Measurements from ENCODE around the gene CSRP3.

The CSRP3 gene

GRCh38 chr11:19208959-19209546 is 7.3 kb upstream of the CSRP3 start:
- Histone ChIP-seq H3K27me3 (ENCODE audit: control insufficient read depth in 1 of 2, insufficient read depth in 2 of 2, low read length in 2 of 2) (no peaks in the 10 kb centered on the region), H3K36me3 (ENCODE audit: control insufficient read depth in 1 of 2, insufficient read depth in 2 of 2, low read length in 2 of 2) (no peaks in the 10 kb centered on the region), H3K4me1 (ENCODE audit: control insufficient read depth in 1 of 2, insufficient read depth in 2 of 2, low read length in 2 of 2) (peaks cover 0 to 5% of the 10 kb centered on the region in 2 donors), H3K9ac (ENCODE audit: low read depth in 1 of 2, low read length in 2 of 2) (no peak overlapping the region), H3K9me3 (ENCODE audit: control insufficient read depth in 1 of 2, low read length in 2 of 2) (no peaks in the 10 kb centered on the region), H3K27ac (ENCODE audit: low read depth, low read length) (no peak overlapping the region), H3K4me3 (ENCODE audit: low read depth in 1 of 2, low read length in 2 of 2) (no peak overlapping the region)

- H3K9me3 ChIP-seq (ENCODE audit: control insufficient read depth in 1 of 2, low read length in 2 of 2), result no peaks in the 10 kb centered on the region
- peaks cover 0 to 5% of the 10 kb centered on the region in 2 donors for H3K4me1 ChIP-seq (ENCODE audit: control insufficient read depth in 1 of 2, insufficient read depth in 2 of 2, low read length in 2 of 2)
- no peak overlapping the region for H3K4me3 ChIP-seq (ENCODE audit: low read depth in 1 of 2, low read length in 2 of 2)
- H3K27ac ChIP-seq (ENCODE audit: low read depth, low read length), result no peak overlapping the region
- no peaks in the 10 kb centered on the region for H3K27me3 ChIP-seq (ENCODE audit: control insufficient read depth in 1 of 2, insufficient read depth in 2 of 2, low read length in 2 of 2)
- no peaks in the 10 kb centered on the region for H3K36me3 ChIP-seq (ENCODE audit: control insufficient read depth in 1 of 2, insufficient read depth in 2 of 2, low read length in 2 of 2)
- no peak overlapping the region for H3K9ac ChIP-seq (ENCODE audit: low read depth in 1 of 2, low read length in 2 of 2)
Observed at GRCh38 chr11:19208181-19208580, 6.4 kb upstream of the CSRP3 start.

GRCh38 chr11:19204836-19205235 is 3.1 kb upstream of the CSRP3 start:
- H3K27ac ChIP-seq (ENCODE audit: low read depth, low read length), result no peak overlapping the region
- H3K9me3 ChIP-seq (ENCODE audit: control insufficient read depth in 1 of 2, low read length in 2 of 2), result no peaks in the 10 kb centered on the region
- peaks cover 5 to 15% of the 10 kb centered on the region in 2 donors for H3K4me1 ChIP-seq (ENCODE audit: control insufficient read depth in 1 of 2, insufficient read depth in 2 of 2, low read length in 2 of 2)
- H3K27me3 ChIP-seq (ENCODE audit: control insufficient read depth in 1 of 2, insufficient read depth in 2 of 2, low read length in 2 of 2), result no peaks in the 10 kb centered on the region
- no peak overlapping the region for H3K4me3 ChIP-seq (ENCODE audit: low read depth in 1 of 2, low read length in 2 of 2)
- H3K9ac ChIP-seq (ENCODE audit: low read depth in 1 of 2, low read length in 2 of 2), result no peak overlapping the region
- no peaks in the 10 kb centered on the region for H3K36me3 ChIP-seq (ENCODE audit: control insufficient read depth in 1 of 2, insufficient read depth in 2 of 2, low read length in 2 of 2)

- Histone ChIP-seq H3K9ac (ENCODE audit: low read depth in 1 of 2, low read length in 2 of 2) (no peak overlapping the region), H3K4me3 (ENCODE audit: low read depth in 1 of 2, low read length in 2 of 2) (no peak overlapping the region), H3K9me3 (ENCODE audit: control insufficient read depth in 1 of 2, low read length in 2 of 2) (no peaks in the 10 kb centered on the region), H3K4me1 (ENCODE audit: control insufficient read depth in 1 of 2, insufficient read depth in 2 of 2, low read length in 2 of 2) (peaks cover 8 to 15% of the 10 kb centered on the region in 2 donors), H3K27me3 (ENCODE audit: control insufficient read depth in 1 of 2, insufficient read depth in 2 of 2, low read length in 2 of 2) (no peaks in the 10 kb centered on the region), H3K27ac (ENCODE audit: low read depth, low read length) (no peak overlapping the region), H3K36me3 (ENCODE audit: control insufficient read depth in 1 of 2, insufficient read depth in 2 of 2, low read length in 2 of 2) (no peaks in the 10 kb centered on the region)
Observed at GRCh38 chr11:19200410-19201201, 1.2 kb downstream of the CSRP3 start.

- no peak overlapping the region for H3K4me3 ChIP-seq (ENCODE audit: low read depth in 1 of 2, low read length in 2 of 2)
- no peaks in the 10 kb centered on the region for H3K36me3 ChIP-seq (ENCODE audit: control insufficient read depth in 1 of 2, insufficient read depth in 2 of 2, low read length in 2 of 2)
- H3K27me3 ChIP-seq (ENCODE audit: control insufficient read depth in 1 of 2, insufficient read depth in 2 of 2, low read length in 2 of 2), result no peaks in the 10 kb centered on the region
- H3K9me3 ChIP-seq (ENCODE audit: control insufficient read depth in 1 of 2, low read length in 2 of 2), result no peaks in the 10 kb centered on the region
- no peak overlapping the region for H3K9ac ChIP-seq (ENCODE audit: low read depth in 1 of 2, low read length in 2 of 2)
- no peak overlapping the region for H3K27ac ChIP-seq (ENCODE audit: low read depth, low read length)
- H3K4me1 ChIP-seq (ENCODE audit: control insufficient read depth in 1 of 2, insufficient read depth in 2 of 2, low read length in 2 of 2), result peaks cover 8 to 15% of the 10 kb centered on the region in 2 donors
Observed at GRCh38 chr11:19199771-19200170, 2.0 kb downstream of the CSRP3 start.

GRCh38 chr11:19199048-19199447 is 2.7 kb downstream of the CSRP3 start:
- H3K36me3 ChIP-seq (ENCODE audit: control insufficient read depth in 1 of 2, insufficient read depth in 2 of 2, low read length in 2 of 2), result no peaks in the 10 kb centered on the region
- H3K9me3 ChIP-seq (ENCODE audit: control insufficient read depth in 1 of 2, low read length in 2 of 2), result no peaks in the 10 kb centered on the region
- no peak overlapping the region for H3K27ac ChIP-seq (ENCODE audit: low read depth, low read length)
- H3K27me3 ChIP-seq (ENCODE audit: control insufficient read depth in 1 of 2, insufficient read depth in 2 of 2, low read length in 2 of 2), result no peaks in the 10 kb centered on the region
- peaks cover 8 to 15% of the 10 kb centered on the region in 2 donors for H3K4me1 ChIP-seq (ENCODE audit: control insufficient read depth in 1 of 2, insufficient read depth in 2 of 2, low read length in 2 of 2)
- H3K4me3 ChIP-seq (ENCODE audit: low read depth in 1 of 2, low read length in 2 of 2), result no peak overlapping the region
- H3K9ac ChIP-seq (ENCODE audit: low read depth in 1 of 2, low read length in 2 of 2), result no peak overlapping the region

GRCh38 chr11:19196432-19196831 is 5.4 kb downstream of the CSRP3 start:
- Histone ChIP-seq H3K9me3 (ENCODE audit: control insufficient read depth in 1 of 2, low read length in 2 of 2) (no peaks in the 10 kb centered on the region), H3K9ac (ENCODE audit: low read depth in 1 of 2, low read length in 2 of 2) (no peak overlapping the region), H3K27me3 (ENCODE audit: control insufficient read depth in 1 of 2, insufficient read depth in 2 of 2, low read length in 2 of 2) (no peaks in the 10 kb centered on the region), H3K4me1 (ENCODE audit: control insufficient read depth in 1 of 2, insufficient read depth in 2 of 2, low read length in 2 of 2) (peaks cover 8 to 23% of the 10 kb centered on the region in 2 donors), H3K4me3 (ENCODE audit: low read depth in 1 of 2, low read length in 2 of 2) (no peak overlapping the region), H3K36me3 (ENCODE audit: control insufficient read depth in 1 of 2, insufficient read depth in 2 of 2, low read length in 2 of 2) (no peaks in the 10 kb centered on the region), H3K27ac (ENCODE audit: low read depth, low read length) (no peak overlapping the region)

GRCh38 chr11:19194620-19195308 is 7.0 kb downstream of the CSRP3 start:
- H3K4me3 ChIP-seq (ENCODE audit: low read depth in 1 of 2, low read length in 2 of 2), result no peak overlapping the region

GRCh38 chr11:19193916-19194315 is 7.9 kb downstream of the CSRP3 start:
- H3K27ac ChIP-seq (ENCODE audit: low read depth, low read length), result no peak overlapping the region
- H3K9ac ChIP-seq (ENCODE audit: low read depth in 1 of 2, low read length in 2 of 2), result no peak overlapping the region

More at GRCh38 chr11:19194620-19195308, 7.0 kb downstream of the CSRP3 start:
- Histone ChIP-seq H3K4me1 (ENCODE audit: control insufficient read depth in 1 of 2, insufficient read depth in 2 of 2, low read length in 2 of 2) (peaks cover 3 to 14% of the 10 kb centered on the region in 2 donors), H3K9me3 (ENCODE audit: control insufficient read depth in 1 of 2, low read length in 2 of 2) (no peaks in the 10 kb centered on the region), H3K9ac (ENCODE audit: low read depth in 1 of 2, low read length in 2 of 2) (no peak overlapping the region), H3K27me3 (ENCODE audit: control insufficient read depth in 1 of 2, insufficient read depth in 2 of 2, low read length in 2 of 2) (no peaks in the 10 kb centered on the region), H3K36me3 (ENCODE audit: control insufficient read depth in 1 of 2, insufficient read depth in 2 of 2, low read length in 2 of 2) (no peaks in the 10 kb centered on the region), H3K27ac (ENCODE audit: low read depth, low read length) (no peak overlapping the region)

GRCh38 chr11:19191530-19192169 is 10.1 kb downstream of the CSRP3 start:
- Histone ChIP-seq H3K4me3 (ENCODE audit: low read depth in 1 of 2, low read length in 2 of 2) (no peak overlapping the region), H3K9ac (ENCODE audit: low read depth in 1 of 2, low read length in 2 of 2) (no peak overlapping the region), H3K27me3 (ENCODE audit: control insufficient read depth in 1 of 2, insufficient read depth in 2 of 2, low read length in 2 of 2) (no peaks in the 10 kb centered on the region), H3K4me1 (ENCODE audit: control insufficient read depth in 1 of 2, insufficient read depth in 2 of 2, low read length in 2 of 2) (peaks cover 0 to 9% of the 10 kb centered on the region in 2 donors), H3K9me3 (ENCODE audit: control insufficient read depth in 1 of 2, low read length in 2 of 2) (no peaks in the 10 kb centered on the region), H3K27ac (ENCODE audit: low read depth, low read length) (no peak overlapping the region), H3K36me3 (ENCODE audit: control insufficient read depth in 1 of 2, insufficient read depth in 2 of 2, low read length in 2 of 2) (no peaks in the 10 kb centered on the region)

More at GRCh38 chr11:19193916-19194315, 7.9 kb downstream of the CSRP3 start:
- H3K36me3 ChIP-seq (ENCODE audit: control insufficient read depth in 1 of 2, insufficient read depth in 2 of 2, low read length in 2 of 2), result no peaks in the 10 kb centered on the region
- no peak overlapping the region for H3K4me3 ChIP-seq (ENCODE audit: low read depth in 1 of 2, low read length in 2 of 2)
- H3K9me3 ChIP-seq (ENCODE audit: control insufficient read depth in 1 of 2, low read length in 2 of 2), result no peaks in the 10 kb centered on the region
- peaks cover 0 to 9% of the 10 kb centered on the region in 2 donors for H3K4me1 ChIP-seq (ENCODE audit: control insufficient read depth in 1 of 2, insufficient read depth in 2 of 2, low read length in 2 of 2)
- no peaks in the 10 kb centered on the region for H3K27me3 ChIP-seq (ENCODE audit: control insufficient read depth in 1 of 2, insufficient read depth in 2 of 2, low read length in 2 of 2)
